DND-41 (cell line): ENCODE measurements around the gene ARRB2.
A peak's percentile ranks its signal among the peaks of the same experiment; 100 is the strongest.

Experiments used
- ATAC-seq: fragments of 200-7000 bp; cut with Tn5 transposase; 3 replicates; pipeline ENCODE4 v1.9.1; 2021; ENCODE audit warnings: low read depth; ENCODE audit not compliant: insufficient read depth
- DNase-seq: peaks from one replicate; pipeline ENCODE4 v3.0.0-alpha.2; 2020
- H2AFZ ChIP-seq: 2 replicates; pipeline ENCODE4 v1.6.0; 2012; ENCODE audit warnings: low read depth, low read length
- H3K27ac ChIP-seq: 2 replicates; pipeline ENCODE4 v1.5.1; 2012; ENCODE audit warnings: low read length, inconsistent platforms
- H3K27me3 ChIP-seq: fragments of 200-600 bp; sonication (generic); 2 replicates; pipeline ENCODE4 v1.6.0; 2012; ENCODE audit warnings: low read length, mild to moderate bottlenecking, inconsistent platforms; ENCODE audit not compliant: insufficient read depth, poor library complexity
- H3K36me3 ChIP-seq: 2 replicates; pipeline ENCODE4 v1.5.1; 2012; ENCODE audit warnings: low read length, inconsistent platforms; ENCODE audit not compliant: insufficient read depth
- H3K4me1 ChIP-seq: 2 replicates; pipeline ENCODE4 v1.5.1; 2012; ENCODE audit warnings: mild to moderate bottlenecking, low read length; ENCODE audit not compliant: insufficient read depth
- H3K4me2 ChIP-seq: 2 replicates; pipeline ENCODE4 v1.6.0; 2012; ENCODE audit warnings: mild to moderate bottlenecking, moderate library complexity, low read length, inconsistent platforms; ENCODE audit not compliant: insufficient read depth
- H3K4me3 ChIP-seq, 2 experiments: fragments of 200-600 bp in 1 of 2; shearing (Covaris generic) in 1 of 2; 2 replicates each; pipeline ENCODE4 v1.5.1; 2012 to 2016; ENCODE audit warnings: inconsistent platforms in 2 of 2, low read length in 2 of 2, mild to moderate bottlenecking in 2 of 2, low read depth in 1 of 2, moderate library complexity in 1 of 2
- H3K79me2 ChIP-seq: 2 replicates; pipeline ENCODE4 v1.6.0; 2012; ENCODE audit warnings: low read length, inconsistent platforms; ENCODE audit not compliant: insufficient read depth
- H3K9ac ChIP-seq: 2 replicates; pipeline ENCODE4 v1.6.0; 2012; ENCODE audit warnings: low read depth, mild to moderate bottlenecking, inconsistent platforms, low read length, moderate library complexity
- H3K9me3 ChIP-seq: 2 replicates; pipeline ENCODE4 v1.5.1; 2012; ENCODE audit warnings: low read length, moderate library complexity, mild to moderate bottlenecking, inconsistent platforms; ENCODE audit not compliant: insufficient read depth, severe bottlenecking
- H4K20me1 ChIP-seq: 2 replicates; pipeline ENCODE4 v1.6.0; 2012; ENCODE audit warnings: low read length; ENCODE audit not compliant: insufficient read depth
- CTCF ChIP-seq: IDR thresholded peaks from 2 replicates; pipeline ENCODE4 v1.5.1; 2012; ENCODE audit warnings: borderline replicate concordance, low read length, moderate library complexity, mild to moderate bottlenecking; ENCODE audit not compliant: poor library complexity, severe bottlenecking; ENCODE audit errors: extremely low read depth
- EZH2 ChIP-seq: IDR thresholded peaks from 3 replicates; pipeline ENCODE4 v1.6.1; 2012; ENCODE audit warnings: borderline replicate concordance, low read depth, mild to moderate bottlenecking, moderate library complexity, low read length, inconsistent platforms; ENCODE audit not compliant: severe bottlenecking

The ARRB2 gene

GRCh38 chr17:4706121-4706520 lies 4.3 kb upstream of the ARRB2 start:
- peaks cover 47% of the 10 kb centered on the region for H3K79me2 ChIP-seq
- ATAC-seq (no peak), DNase-seq (no peak)
- no peak for TF ChIP-seq EZH2
- no peak for TF ChIP-seq CTCF
- H2AFZ ChIP-seq: no peak overlapping the region
- no peak overlapping the region for H3K9ac ChIP-seq
- no peak overlapping the region for H3K4me3 ChIP-seq
- no peak overlapping the region for H3K27ac ChIP-seq
- H3K4me2 ChIP-seq: no peak overlapping the region
- H4K20me1 ChIP-seq: peaks cover 12% of the 10 kb centered on the region
- H3K9me3 ChIP-seq: no peaks in the 10 kb centered on the region
- no peaks in the 10 kb centered on the region for H3K27me3 ChIP-seq
- peaks cover 52% of the 10 kb centered on the region for H3K4me1 ChIP-seq
- H3K36me3 ChIP-seq: no peaks in the 10 kb centered on the region; the same call in 1 of the 2 replicates

- no peaks in the 10 kb centered on the region for H3K9me3 ChIP-seq
- TF ChIP-seq EZH2 (no peak), CTCF (no peak)
- no peak overlapping the region for H2AFZ ChIP-seq
- H4K20me1 ChIP-seq: peaks cover 15% of the 10 kb centered on the region
- H3K27ac ChIP-seq: no peak overlapping the region
- no peak overlapping the region for H3K4me2 ChIP-seq
- peaks cover 6% of the 10 kb centered on the region; the same call in 1 of the 2 replicates for H3K36me3 ChIP-seq
- peak; percentile 82 for DNase-seq
- ATAC-seq: no peak
- peaks cover 44% of the 10 kb centered on the region for H3K79me2 ChIP-seq
- H3K9ac ChIP-seq: no peak overlapping the region
- H3K27me3 ChIP-seq: no peaks in the 10 kb centered on the region
- peaks cover 47% of the 10 kb centered on the region for H3K4me1 ChIP-seq
- H3K4me3 ChIP-seq: no peak overlapping the region
These were observed 2.0 kb upstream of the ARRB2 start for GRCh38 chr17:4708436-4708835.

- peak overlapping the region; percentile 94 for H3K4me2 ChIP-seq
- ATAC-seq: peak; percentile 1; the same call in 1 of the 3 replicates
- H2AFZ ChIP-seq: peak overlapping the region; percentile 77
- H3K4me3 ChIP-seq: peak overlapping the region; percentile 52 to 71
- no peaks in the 10 kb centered on the region for H3K9me3 ChIP-seq
- no peaks in the 10 kb centered on the region for H3K27me3 ChIP-seq
- H3K4me1 ChIP-seq: peaks cover 59% of the 10 kb centered on the region
- H3K36me3 ChIP-seq: peaks cover 16% of the 10 kb centered on the region
- H3K79me2 ChIP-seq: peaks cover 44% of the 10 kb centered on the region
- peak; percentile 47 for DNase-seq
- H3K9ac ChIP-seq: peak overlapping the region; percentile 72
- peak overlapping the region; percentile 74 for H3K27ac ChIP-seq
- peaks cover 29% of the 10 kb centered on the region for H4K20me1 ChIP-seq
- TF ChIP-seq CTCF (no peak), EZH2 (no peak)
These were observed 532 bp downstream of the ARRB2 start for GRCh38 chr17:4710693-4711634.
